AG09309 (cell line): ENCODE measurements around the gene MRPL54.

Experiments
- DNase-seq: peaks from one replicate; pipeline ENCODE4 v3.0.0-alpha.2; 2010; ENCODE audit warnings: low read depth
- H3K4me3 ChIP-seq: 2 replicates; pipeline ENCODE4 v1.5.1; 2011; ENCODE audit warnings: mild to moderate bottlenecking, low read depth, low read length, moderate library complexity; ENCODE audit not compliant: control insufficient read depth
- TF ChIP-seq, protein P1 (sequence below): IDR thresholded peaks from 2 replicates; pipeline ENCODE4 v1.5.1; 2011; ENCODE audit warnings: mild to moderate bottlenecking, low read depth, low read length, inconsistent platforms; ENCODE audit not compliant: insufficient read depth, control insufficient read depth; ENCODE audit errors: missing control alignments

The MRPL54 gene

GRCh38 chr19:3722443-3723109 lies 39.9 kb upstream of the MRPL54 start:
- H3K4me3 ChIP-seq, result no peak overlapping the region
- no peak for DNase-seq
- TF ChIP-seq, protein P1, sequence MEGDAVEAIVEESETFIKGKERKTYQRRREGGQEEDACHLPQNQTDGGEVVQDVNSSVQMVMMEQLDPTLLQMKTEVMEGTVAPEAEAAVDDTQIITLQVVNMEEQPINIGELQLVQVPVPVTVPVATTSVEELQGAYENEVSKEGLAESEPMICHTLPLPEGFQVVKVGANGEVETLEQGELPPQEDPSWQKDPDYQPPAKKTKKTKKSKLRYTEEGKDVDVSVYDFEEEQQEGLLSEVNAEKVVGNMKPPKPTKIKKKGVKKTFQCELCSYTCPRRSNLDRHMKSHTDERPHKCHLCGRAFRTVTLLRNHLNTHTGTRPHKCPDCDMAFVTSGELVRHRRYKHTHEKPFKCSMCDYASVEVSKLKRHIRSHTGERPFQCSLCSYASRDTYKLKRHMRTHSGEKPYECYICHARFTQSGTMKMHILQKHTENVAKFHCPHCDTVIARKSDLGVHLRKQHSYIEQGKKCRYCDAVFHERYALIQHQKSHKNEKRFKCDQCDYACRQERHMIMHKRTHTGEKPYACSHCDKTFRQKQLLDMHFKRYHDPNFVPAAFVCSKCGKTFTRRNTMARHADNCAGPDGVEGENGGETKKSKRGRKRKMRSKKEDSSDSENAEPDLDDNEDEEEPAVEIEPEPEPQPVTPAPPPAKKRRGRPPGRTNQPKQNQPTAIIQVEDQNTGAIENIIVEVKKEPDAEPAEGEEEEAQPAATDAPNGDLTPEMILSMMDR, result no peak

- no peak overlapping the region for H3K4me3 ChIP-seq
- DNase-seq, result no peak
- TF ChIP-seq, protein P1, result no peak
These were observed 39.4 kb upstream of the MRPL54 start for GRCh38 chr19:3723110-3723488.

DNA sequence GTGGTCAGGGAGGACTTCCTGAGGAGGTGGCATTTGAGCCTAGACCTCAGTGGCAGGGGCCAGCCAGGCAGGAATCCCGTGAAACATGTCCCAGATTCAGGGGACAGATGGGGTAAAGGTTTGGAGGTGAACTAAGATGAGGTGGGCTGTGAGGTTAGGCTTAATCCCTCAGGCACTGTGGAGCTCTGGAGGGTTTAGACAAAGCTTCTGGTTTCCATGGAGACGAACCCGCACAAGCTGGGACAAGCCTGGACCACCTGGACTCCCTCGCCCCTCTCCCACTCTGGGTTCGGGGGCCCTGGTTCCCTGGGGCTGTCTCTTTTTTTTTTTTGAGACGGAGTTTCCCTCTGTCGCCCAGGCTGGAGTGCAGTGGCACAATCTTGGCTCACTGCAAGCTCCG lies 38.6 kb upstream of the MRPL54 start:
- no peak overlapping the region for H3K4me3 ChIP-seq
- TF ChIP-seq, protein P1, result no peak
- DNase-seq, result no peak

- TF ChIP-seq, protein P1, result no peak
- DNase-seq, result no peak
These were observed 37.4 kb upstream of the MRPL54 start for GRCh38 chr19:3725121-3725520.

GRCh38 chr19:3725640-3726310 lies 36.7 kb upstream of the MRPL54 start:
- no peak for DNase-seq
- TF ChIP-seq, protein P1, result no peak
- H3K4me3 ChIP-seq, result no peak overlapping the region

More at GRCh38 chr19:3725121-3725520, 37.4 kb upstream of the MRPL54 start:
- no peak overlapping the region for H3K4me3 ChIP-seq

DNA sequence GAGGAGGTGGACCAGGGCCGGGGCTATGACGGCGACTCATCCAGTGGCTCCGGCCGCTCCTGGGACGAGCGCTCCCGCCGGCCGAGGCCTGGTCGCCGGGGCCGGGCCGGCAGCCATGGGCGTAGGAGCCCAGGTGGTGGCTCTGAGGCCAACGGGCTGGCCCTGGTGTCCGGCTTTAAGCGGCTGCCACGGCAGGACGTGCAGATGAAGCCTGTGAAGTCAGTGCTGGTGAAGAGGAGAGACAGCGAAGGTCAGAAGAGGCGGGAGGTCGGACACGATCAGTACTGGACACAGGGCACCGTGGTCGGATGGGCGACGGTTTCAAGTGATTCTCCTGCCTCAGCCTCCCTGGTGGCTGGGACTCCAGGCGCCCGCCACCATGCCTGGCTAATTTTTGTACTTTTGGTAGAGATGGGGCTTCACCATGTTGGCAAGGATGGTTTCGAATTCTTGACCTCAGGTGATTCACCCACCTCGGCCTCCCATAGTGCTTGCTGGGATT lies 32.0 kb upstream of the MRPL54 start:
- TF ChIP-seq, protein P1, result no peak
- DNase-seq, result no peak
- H3K4me3 ChIP-seq, result no peak overlapping the region
